GM18870 (cell line): ENCODE results near the gene IRF6.

Experiments used
- ATAC-seq: cut with Tn5 transposase; IDR thresholded peaks from one replicate; pipeline ENCODE4 v1.9.1; 2021; ENCODE audit warnings: moderate library complexity; ENCODE audit not compliant: unreplicated experiment

IRF6 gene

DNA sequence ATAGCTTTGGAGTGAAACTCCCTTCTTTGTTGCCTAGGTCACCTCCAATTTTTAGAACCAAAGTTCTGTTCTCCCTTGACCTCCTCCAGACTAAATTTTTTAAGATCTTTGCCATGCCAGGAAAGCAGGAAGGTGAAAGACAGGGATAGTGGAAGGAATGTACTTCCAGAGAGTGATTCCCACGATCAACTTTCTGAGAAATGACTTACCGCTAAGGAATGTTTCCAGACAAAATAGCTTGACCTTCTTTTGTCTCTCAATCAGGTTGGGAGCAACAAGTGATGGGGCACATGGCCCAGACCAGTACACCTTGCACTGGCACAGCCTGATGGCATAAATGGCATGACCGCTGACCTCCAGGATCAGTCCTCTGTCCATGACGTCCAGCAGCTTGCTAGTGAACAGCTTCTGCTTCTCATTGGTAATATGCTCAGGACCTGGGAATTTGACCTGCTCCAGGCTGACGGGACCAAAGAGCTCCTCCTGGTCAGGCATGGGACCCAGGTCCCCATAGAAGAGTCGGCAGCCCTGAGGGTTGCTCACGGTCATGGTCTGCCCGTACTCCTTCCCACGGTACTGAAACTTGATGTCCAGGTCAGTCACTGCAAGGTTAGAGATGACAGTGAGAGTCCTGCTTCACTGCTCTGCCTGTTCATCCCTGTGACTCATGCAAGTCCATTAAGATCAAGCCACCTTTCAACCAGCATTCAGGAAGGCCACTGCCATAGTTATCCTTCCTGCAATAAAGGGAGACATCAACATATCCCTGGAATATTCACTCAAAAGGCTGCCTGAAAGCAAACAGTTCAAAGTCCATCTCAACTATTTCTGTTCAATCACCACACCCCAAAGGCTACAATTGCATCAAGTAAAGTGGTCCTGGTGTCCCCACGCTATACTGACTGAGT, 15.4 kb downstream of the IRF6 start:
- no peak for ATAC-seq

DNA sequence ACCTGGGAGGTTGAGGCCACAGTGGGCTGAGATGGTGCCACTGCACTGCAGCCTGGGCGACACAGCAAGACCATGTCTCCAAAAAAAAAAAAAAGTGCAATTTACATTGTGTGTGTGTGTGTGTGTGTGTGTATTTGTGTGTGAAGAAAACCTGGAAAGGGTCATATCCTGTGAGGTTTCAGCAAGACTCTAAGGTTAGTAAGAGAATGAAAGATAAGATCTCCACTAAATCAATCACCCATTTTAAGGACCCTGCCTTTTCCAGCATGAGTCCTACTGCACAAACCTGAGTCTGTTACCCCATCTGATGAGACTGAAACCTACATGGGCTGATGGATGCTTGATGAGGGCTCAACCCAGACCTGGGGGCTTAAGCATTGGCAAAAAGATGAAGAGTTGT, 16.7 kb downstream of the IRF6 start:
- no peak for ATAC-seq

DNA sequence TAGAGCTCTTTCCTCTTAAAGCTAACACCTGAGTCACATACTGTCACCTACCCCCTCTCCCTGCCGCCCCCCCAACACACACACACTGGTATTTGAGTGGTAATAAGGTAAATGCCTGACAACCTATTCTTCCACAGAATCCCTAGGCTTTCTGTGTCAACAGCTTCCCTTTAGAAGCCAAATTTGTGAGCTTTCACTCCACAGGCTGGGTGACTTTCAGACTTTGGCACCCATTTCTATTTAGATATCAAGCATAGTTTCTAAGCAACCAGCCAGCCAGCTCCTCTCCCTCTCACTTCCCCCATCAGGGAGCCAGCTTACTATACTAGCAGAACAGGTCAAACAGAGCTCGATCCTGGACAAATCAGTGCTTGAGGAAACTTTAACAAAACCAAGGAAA, 18.4 kb downstream of the IRF6 start:
- no peak for ATAC-seq

DNA sequence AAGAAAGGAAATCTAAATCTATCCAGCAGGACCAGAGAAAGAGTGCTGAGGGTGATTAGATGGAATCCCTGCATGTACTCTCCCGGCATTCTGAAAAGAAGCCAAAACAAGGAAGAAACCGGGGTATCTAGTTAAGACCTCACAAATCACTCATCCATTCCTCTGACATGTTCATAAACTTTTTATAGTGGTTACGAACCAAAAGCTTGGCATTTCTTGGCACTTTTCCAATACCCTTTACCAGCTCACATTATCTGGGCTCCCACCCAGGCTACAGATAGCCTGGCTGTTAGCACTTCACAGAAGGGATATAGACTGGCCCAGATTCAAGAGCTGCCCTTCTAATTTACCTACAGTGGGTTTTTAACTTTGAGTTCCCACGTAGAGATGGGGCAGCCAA, 19.8 kb downstream of the IRF6 start:
- no peak for ATAC-seq

DNA sequence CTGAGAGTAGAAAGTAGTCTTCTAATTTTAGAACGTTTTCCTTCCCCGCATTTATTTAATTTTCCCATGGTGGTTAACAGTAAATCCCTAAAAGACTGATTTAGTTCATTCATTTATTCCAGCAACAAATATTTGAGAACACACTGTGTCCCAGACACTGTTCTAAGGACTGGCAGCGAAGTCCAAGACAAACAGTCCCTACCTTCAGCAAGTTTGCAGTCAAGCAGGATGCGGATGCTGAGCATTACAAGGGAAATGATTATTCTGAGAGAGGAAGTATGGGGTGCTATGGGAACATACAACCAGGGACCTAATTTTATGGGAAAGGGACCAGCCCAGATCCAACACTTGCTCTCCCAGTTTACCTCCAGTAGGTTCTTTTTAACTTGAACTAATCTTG, 20.4 kb downstream of the IRF6 start:
- no peak for ATAC-seq

DNA sequence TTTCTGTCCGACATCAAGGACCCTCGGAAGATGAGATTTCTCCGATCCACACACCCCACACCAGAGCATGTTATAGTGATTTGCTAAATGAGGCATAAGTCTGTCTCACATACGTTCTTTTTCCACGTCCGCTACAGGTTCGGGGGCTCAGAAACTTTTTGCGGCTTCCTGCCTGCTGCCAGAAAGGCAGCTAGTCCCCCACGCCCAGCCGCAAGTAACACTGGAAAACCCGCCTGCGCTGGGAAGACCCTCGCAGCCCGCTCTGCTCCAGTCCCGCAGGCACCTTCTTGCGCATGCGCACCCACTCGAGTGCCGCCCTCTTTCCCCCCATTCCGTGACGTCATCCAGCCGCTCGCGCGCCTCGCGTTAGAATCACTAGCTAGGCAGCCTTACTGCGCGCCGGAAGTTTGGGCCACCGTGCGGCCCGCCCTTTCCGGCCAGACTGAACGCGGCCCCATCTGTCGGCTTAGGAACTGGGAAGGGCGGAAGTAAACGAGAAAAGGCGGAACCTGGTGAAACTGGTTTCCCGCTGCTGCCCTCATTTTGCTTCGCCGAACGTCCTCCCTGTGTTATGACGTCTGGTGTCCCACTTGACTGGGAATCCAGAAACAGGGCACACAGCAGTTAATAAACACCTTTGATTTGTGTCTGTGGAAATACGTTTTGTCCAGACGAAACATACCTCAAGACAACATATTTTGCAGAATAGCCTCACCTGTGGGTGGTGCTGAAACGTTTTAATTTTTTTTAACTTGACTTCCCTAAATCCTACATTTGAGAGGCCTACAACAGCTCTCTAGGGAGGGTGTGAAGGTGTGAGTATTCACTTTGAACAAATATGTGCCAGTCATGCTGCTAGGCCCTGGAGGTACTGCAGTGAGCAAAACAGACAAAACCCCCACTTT, 21.4 kb downstream of the IRF6 start, which contains the start of gene C1orf74:
Gene C1orf74 (minus strand): TSS at position 295 of the 905 bp plus-strand sequence. CDS start 925 bp downstream, outside the sequence.
- ATAC-seq = peak; percentile 91

GRCh38 chr1:209783386-209783785, 22.6 kb downstream of the IRF6 start:
- ATAC-seq = no peak

DNA sequence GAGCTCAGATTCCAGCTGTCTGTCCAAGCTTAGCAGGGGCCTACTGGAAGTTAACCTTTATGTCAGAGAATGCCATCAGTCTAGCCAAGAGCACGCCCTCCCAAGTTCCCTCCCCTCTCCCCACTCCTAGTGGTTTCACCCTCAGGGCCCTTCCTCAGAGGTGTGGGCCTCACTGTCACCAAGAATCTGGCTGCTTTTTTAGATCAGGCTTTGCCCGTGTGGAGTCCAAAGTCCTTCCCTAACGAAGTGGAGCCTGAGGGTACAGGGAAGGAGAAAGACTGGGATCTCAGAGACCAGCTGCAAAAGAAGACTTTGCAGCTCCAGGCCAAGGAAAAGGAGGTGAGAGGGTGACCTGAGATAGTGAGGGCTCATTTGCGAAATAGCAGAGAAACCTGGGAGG, 25.7 kb downstream of the IRF6 start:
- no peak for ATAC-seq

- no peak for ATAC-seq
Measured at GRCh38 chr1:209778102-209778501, 27.8 kb downstream of the IRF6 start.

DNA sequence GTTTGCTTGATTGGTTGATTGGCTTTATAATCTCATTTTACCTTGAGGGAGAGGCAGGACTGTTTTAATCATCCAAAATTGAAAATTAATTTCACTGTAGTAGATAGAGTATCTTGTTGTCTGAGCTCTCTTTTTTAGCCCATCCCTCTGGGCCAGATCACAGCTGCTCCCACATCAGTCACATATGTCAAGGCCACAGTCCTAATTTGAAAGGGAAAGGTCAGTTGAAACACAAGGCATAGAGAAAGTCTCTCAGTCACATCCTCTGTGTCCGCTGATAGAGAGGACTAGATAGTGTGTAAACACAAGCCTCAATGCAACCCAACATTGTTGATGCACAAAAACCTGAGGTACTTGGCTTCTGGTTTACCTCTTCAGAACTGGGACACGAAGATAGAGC, 28.4 kb downstream of the IRF6 start:
- ATAC-seq = no peak

DNA sequence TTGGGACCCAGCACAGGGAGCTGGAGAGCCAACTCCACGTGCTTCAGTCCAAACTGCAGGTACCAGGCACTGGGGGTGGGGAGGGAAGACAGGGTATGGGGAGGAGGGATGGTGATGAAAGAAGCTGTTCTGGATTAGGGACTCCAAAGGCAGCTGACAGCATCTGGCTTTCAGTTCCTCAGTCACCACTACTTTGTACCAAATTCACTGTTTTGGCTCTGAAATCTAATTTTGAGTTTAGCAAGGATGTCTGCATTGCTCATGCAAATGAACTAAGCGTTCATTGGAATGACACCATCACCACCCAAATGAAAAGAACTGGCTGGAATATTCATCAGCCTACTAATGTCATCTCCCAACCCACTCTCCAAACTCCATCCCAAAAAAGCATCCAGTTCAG, 30.3 kb downstream of the IRF6 start:
- ATAC-seq = no peak

GRCh38 chr1:209774592-209774991, 31.4 kb downstream of the IRF6 start:
- ATAC-seq = peak; percentile 56

- ATAC-seq = no peak
Measured at GRCh38 chr1:209772126-209772525, 33.8 kb downstream of the IRF6 start.

DNA sequence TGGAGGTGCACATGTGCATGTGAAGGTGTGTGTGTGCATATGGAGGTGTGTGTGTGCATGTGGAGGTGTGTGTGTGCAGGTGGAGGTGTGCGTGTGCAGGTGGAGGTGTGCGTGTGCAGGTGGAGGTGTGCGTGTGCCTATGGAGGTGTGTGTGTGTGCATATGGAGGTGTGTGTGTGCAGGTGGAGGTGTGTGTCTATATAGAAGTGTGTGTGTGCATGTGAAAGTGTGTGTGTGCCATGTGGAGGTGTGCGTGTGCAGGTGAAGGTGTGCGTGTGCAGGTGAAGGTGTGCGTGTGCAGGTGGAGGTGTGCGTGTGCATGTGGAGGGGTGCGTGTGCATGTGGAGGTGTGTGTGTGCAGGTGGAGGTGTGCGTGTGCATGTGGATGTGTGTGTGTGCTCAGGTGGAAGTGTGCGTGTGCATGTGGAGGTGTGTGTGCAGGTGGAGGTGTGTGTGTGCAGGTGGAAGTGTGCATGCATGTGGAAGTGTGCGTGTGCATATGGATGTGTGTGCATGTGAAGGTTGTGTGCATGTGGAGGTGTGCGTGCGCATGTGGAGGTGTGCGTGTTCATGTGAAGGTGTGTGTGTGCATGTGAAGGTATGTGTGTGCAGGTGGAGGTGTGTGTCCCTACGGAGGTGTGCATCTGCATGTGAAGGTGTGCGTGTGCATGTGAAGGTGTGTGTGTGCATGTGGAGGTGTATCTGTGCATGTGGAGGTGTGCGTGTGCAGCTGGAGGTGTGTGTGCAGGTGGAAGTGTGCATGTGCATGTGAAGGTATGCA, 35.1 kb downstream of the IRF6 start:
- no peak for ATAC-seq

DNA sequence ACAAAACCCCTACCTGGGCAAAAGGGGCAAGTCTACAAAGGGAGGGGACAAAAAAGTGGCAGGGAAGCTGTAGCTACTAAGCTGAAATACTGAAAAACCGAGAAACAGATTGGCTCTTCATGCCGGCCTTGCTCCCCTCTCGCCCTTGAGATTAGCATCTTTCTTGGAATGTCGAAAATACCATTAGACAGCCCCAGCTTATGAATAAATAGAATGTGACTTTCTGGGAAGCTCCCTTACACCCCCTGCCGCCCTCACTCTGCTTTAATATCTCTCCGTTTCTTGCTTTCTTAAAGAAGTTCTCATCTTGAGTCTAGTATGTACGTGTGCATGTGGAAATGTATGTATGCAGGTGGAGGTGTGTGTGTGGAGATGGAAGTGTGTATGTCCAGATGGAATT, 36.0 kb downstream of the IRF6 start:
- ATAC-seq = no peak

- ATAC-seq = peak; percentile 73
Measured at GRCh38 chr1:209769171-209769904, 36.6 kb downstream of the IRF6 start.

DNA sequence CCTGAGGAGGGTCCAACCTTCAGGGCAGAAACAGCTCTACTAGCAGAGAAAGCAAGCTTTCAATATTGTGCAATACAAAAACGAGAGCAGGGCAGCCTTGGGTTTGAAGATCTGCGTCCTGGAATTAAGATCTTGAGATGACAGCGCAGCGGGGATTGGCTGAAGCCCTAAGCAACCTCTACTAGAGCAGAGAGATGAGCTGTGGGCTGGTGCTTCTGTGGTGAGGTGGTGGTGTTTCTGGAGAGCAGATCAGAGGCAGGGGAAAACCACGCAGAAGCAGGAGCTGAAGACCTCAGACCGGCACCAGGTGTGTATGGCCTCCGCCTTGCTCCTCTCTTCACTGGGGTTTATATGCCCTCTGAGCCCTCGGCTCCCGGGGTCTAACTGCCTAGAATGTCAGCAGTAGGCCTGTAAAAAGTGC, 37.6 kb downstream of the IRF6 start:
- peak; percentile 83 for ATAC-seq

- ATAC-seq = no peak
Measured at GRCh38 chr1:209767706-209768105, 38.2 kb downstream of the IRF6 start.

GRCh38 chr1:209767096-209767495, 38.8 kb downstream of the IRF6 start:
- no peak for ATAC-seq

DNA sequence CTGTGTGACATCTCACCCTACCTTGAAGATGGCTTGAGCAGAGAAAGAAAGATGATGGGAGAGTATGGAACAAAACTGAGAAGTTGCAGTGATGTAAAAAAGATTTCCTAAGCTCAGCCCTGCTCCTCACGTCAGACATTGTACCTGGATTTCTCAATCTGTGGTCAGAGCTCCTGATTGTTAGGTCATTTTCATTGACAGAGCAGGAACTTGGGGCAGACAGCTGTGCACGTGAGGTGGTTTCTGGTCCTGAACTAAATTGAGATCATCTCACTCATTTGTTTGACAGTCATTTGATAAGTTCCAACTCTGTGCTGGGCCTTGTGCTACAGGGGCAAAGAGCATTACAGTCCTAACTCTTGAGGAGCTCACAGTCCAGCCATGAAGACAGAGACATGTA, 39.9 kb downstream of the IRF6 start:
- no peak for ATAC-seq
